Natural killer cell treated with Interleukin-12 subunit alpha and Interleukin-12 subunit beta and Interleukin-15 and Interleukin-18, amount 100 ng/mL, for 72 hours (primary cell): ENCODE results near the gene RGS1. TPM values are rescaled to one million over a fixed set of nuclear protein-coding genes. Genes with fewer than 3 reads are reported as not detected.

ENCODE experiments used
- total RNA-seq, 2 donors: library from RNA; stranded (reverse); gene quantifications; one replicate each; pipeline ENCODE4 v1.2.3, GENCODE V29; 2022

The RGS1 gene
- total RNA-seq, 2 donors from 2014 or later, result 67.6 to 143 TPM

Other genes with a start within 250 kb of the RGS1 start
- 1 to 10 TPM in 1 of 2 donors, under 1 TPM in 1; 0.64 to 1.1 TPM for gene RGS13, start 60.4 kb downstream of the RGS1 start, total RNA-seq
- 10 to 100 TPM in 1 of 2 donors, 1 to 10 TPM in 1; 9.6 to 16.5 TPM for gene RGS2, start 233.3 kb downstream of the RGS1 start, total RNA-seq